HepG2 (cell line): ENCODE data around the gene USP9Y.

Source experiments
- CTCF ChIP-seq: sonication (generic); formaldehyde crosslinking; IDR thresholded peaks from 2 replicates; pipeline ENCODE4 v1.5.0; 2020; ENCODE audit warnings: mild to moderate bottlenecking, missing genetic modification reagents, moderate library complexity
- GATAD2A ChIP-seq: IDR thresholded peaks from 2 replicates; pipeline ENCODE4 v1.6.1; 2016
- JUN ChIP-seq: sonication (generic); formaldehyde crosslinking; IDR thresholded peaks from 2 replicates; pipeline ENCODE4 v1.4.0; 2020; ENCODE audit warnings: mild to moderate bottlenecking, missing genetic modification reagents
- KLF11 ChIP-seq: IDR thresholded peaks from 2 replicates; pipeline ENCODE4 v1.6.1; 2016; ENCODE audit warnings: missing compliant biosample characterization
- NBN ChIP-seq: fragments of 450-650 bp; conservative IDR thresholded peaks from 2 replicates; pipeline ENCODE4 v1.6.1; 2017
- NFE2 ChIP-seq: sonication (generic); formaldehyde crosslinking; IDR thresholded peaks from 2 replicates; pipeline ENCODE4 v1.4.0; 2020; ENCODE audit warnings: missing genetic modification reagents
- NFYB ChIP-seq: sonication (generic); formaldehyde crosslinking; IDR thresholded peaks from 2 replicates; pipeline ENCODE4 v1.4.0; 2020; ENCODE audit warnings: missing genetic modification reagents
- SP1 ChIP-seq, 2 experiments: fragments of 450-650 bp in 1 of 2; sonication (generic) in 1 of 2; formaldehyde crosslinking in 1 of 2; IDR thresholded peaks; 2 replicates each; pipeline versions ENCODE4 v1.4.0 to v1.6.1; 2016 to 2020; ENCODE audit warnings: missing genetic modification reagents in 1 of 2
- ZFX ChIP-seq: sonication (generic); formaldehyde crosslinking; IDR thresholded peaks from 2 replicates; pipeline ENCODE4 v1.4.0; 2020; ENCODE audit warnings: mild to moderate bottlenecking, low read depth, missing genetic modification reagents, moderate library complexity
- ZNF577 ChIP-seq: sonication (generic); formaldehyde crosslinking; IDR thresholded peaks from 2 replicates; pipeline ENCODE4 v1.4.0; 2020; ENCODE audit warnings: mild to moderate bottlenecking, low read depth, missing genetic modification reagents, borderline replicate concordance
- ZNF780A ChIP-seq: sonication (generic); formaldehyde crosslinking; IDR thresholded peaks from 2 replicates; pipeline ENCODE4 v1.8.0; 2022; ENCODE audit warnings: mild to moderate bottlenecking, missing genetic modification reagents, moderate library complexity
- TF ChIP-seq, protein P1 (sequence below): sonication (generic); formaldehyde crosslinking; IDR thresholded peaks from 2 replicates; pipeline ENCODE4 v1.5.1; 2020; ENCODE audit warnings: mild to moderate bottlenecking, missing genetic modification reagents
- TF ChIP-seq, protein P2 (sequence below): sonication (generic); formaldehyde crosslinking; IDR thresholded peaks from 2 replicates; pipeline ENCODE4; 2020; ENCODE audit warnings: missing genetic modification reagents, mild to moderate bottlenecking, borderline replicate concordance

GRCh38 chrY:12905517-12905872, 204.5 kb downstream of the USP9Y start:
- TF ChIP-seq ZFX (CRISPR knock-in tag) (no peak), ZNF780A (CRISPR knock-in tag) (no peak), NFYB (CRISPR knock-in tag) (no peak), ZNF577 (no peak), KLF11 (CRISPR knock-in tag) (no peak), CTCF (CRISPR knock-in tag) (no peak), JUN (no peak), NBN (no peak), NFE2 (CRISPR knock-in tag) (no peak), SP1 (IDR thresholded peaks at IDR 0.05) (no peak), SP1 (CRISPR knock-in tag; IDR thresholded peaks at IDR 0.05) (no peak), GATAD2A (CRISPR knock-in tag) (no peak)
- TF ChIP-seq, protein P1, sequence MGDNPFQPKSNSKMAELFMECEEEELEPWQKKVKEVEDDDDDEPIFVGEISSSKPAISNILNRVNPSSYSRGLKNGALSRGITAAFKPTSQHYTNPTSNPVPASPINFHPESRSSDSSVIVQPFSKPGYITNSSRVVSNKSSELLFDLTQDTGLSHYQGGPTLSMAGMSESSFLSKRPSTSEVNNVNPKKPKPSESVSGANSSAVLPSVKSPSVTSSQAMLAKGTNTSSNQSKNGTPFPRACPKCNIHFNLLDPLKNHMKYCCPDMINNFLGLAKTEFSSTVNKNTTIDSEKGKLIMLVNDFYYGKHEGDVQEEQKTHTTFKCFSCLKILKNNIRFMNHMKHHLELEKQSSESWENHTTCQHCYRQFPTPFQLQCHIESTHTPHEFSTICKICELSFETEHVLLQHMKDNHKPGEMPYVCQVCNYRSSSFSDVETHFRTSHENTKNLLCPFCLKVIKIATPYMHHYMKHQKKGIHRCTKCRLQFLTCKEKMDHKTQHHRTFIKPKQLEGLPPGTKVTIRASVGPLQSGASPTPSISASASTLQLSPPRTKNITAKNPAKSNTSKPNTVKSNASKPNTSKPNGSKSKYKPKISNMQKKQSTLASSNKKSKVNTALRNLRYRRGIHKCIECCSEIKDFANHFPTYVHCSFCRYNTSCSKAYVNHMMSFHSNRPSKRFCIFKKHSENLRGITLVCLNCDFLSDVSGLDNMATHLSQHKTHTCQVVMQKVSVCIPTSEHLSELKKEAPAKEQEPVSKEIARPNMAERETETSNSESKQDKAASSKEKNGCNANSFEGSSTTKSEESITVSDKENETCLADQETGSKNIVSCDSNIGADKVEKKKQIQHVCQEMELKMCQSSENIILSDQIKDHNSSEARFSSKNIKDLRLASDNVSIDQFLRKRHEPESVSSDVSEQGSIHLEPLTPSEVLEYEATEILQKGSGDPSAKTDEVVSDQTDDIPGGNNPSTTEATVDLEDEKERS (CRISPR knock-in tag) = no peak
- TF ChIP-seq, protein P2, sequence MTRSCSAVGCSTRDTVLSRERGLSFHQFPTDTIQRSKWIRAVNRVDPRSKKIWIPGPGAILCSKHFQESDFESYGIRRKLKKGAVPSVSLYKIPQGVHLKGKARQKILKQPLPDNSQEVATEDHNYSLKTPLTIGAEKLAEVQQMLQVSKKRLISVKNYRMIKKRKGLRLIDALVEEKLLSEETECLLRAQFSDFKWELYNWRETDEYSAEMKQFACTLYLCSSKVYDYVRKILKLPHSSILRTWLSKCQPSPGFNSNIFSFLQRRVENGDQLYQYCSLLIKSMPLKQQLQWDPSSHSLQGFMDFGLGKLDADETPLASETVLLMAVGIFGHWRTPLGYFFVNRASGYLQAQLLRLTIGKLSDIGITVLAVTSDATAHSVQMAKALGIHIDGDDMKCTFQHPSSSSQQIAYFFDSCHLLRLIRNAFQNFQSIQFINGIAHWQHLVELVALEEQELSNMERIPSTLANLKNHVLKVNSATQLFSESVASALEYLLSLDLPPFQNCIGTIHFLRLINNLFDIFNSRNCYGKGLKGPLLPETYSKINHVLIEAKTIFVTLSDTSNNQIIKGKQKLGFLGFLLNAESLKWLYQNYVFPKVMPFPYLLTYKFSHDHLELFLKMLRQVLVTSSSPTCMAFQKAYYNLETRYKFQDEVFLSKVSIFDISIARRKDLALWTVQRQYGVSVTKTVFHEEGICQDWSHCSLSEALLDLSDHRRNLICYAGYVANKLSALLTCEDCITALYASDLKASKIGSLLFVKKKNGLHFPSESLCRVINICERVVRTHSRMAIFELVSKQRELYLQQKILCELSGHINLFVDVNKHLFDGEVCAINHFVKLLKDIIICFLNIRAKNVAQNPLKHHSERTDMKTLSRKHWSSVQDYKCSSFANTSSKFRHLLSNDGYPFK = no peak
